Progenitor cell of endocrine pancreas (in vitro differentiated cells): ENCODE measurements around the gene TMSB4X. TPM values are rescaled to one million over a fixed set of nuclear protein-coding genes. Genes with fewer than 3 reads are reported as not detected.

Source experiments
- total RNA-seq: library from RNA; stranded (reverse); gene quantifications from 2 replicates; pipeline ENCODE4 v1.2.1, GENCODE V29; 2021

The TMSB4X gene
- total RNA-seq, 1 donor from 2014 or later: 1,699 TPM

Other genes starting within 250 kb of the TMSB4X start
- 15.8 and 18.6 TPM in 2 replicates for gene PRPS2, start 183.7 kb upstream of the TMSB4X start, total RNA-seq
- gene TLR7, start 108.0 kb upstream of the TMSB4X start, total RNA-seq: 0.05 TPM in 1 of 2 replicates, not detected in the other
- not detected in 2 replicates for gene TLR8, start 68.5 kb upstream of the TMSB4X start, total RNA-seq
- not detected in 2 replicates for gene FAM9C, start 69.5 kb downstream of the TMSB4X start, total RNA-seq